ENCODE results near the gene NME3.

Gene NME3

GRCh38 chr16:1731603-1732002, 39.7 kb downstream of the NME3 start:
- no peak overlapping the region for H3K27ac ChIP-seq

GRCh38 chr16:1731073-1731472, 40.3 kb downstream of the NME3 start:
- Histone ChIP-seq H3K27me3 (ENCODE audit: control insufficient read depth, insufficient read depth, low read length) (no peaks in the 10 kb centered on the region), H3K4me2 (ENCODE audit: low read length) (no peak overlapping the region), H3K9me3 (ENCODE audit: control insufficient read depth, low read length) (no peaks in the 10 kb centered on the region), H3K36me3 (ENCODE audit: control insufficient read depth, insufficient read depth, low read length) (no peaks in the 10 kb centered on the region), H3K4me3 (ENCODE audit: low read depth, low read length) (no peak overlapping the region), H3K79me2 (peaks cover 55% of the 10 kb centered on the region), H3K27ac (no peak overlapping the region), H3K4me1 (no peaks in the 10 kb centered on the region), H2AFZ (no peak overlapping the region), H3K9ac (no peak overlapping the region)
- no peak for TF ChIP-seq CTCF (IDR thresholded peaks at IDR 0.05)

More at GRCh38 chr16:1731603-1732002, 39.7 kb downstream of the NME3 start:
- Histone ChIP-seq H3K79me2 (peaks cover 51% of the 10 kb centered on the region), H3K9me3 (ENCODE audit: control insufficient read depth, low read length) (no peaks in the 10 kb centered on the region), H3K4me2 (ENCODE audit: low read length) (no peak overlapping the region), H3K4me3 (ENCODE audit: low read depth, low read length) (no peak overlapping the region), H3K27me3 (ENCODE audit: control insufficient read depth, insufficient read depth, low read length) (no peaks in the 10 kb centered on the region), H3K4me1 (no peaks in the 10 kb centered on the region), H3K9ac (no peak overlapping the region), H3K36me3 (ENCODE audit: control insufficient read depth, insufficient read depth, low read length) (no peaks in the 10 kb centered on the region), H2AFZ (no peak overlapping the region)
- TF ChIP-seq CTCF (IDR thresholded peaks at IDR 0.05) = no peak

GRCh38 chr16:1729445-1729844, 41.9 kb downstream of the NME3 start:
- H3K4me2 ChIP-seq (ENCODE audit: low read length) = no peak overlapping the region
- no peaks in the 10 kb centered on the region for H3K36me3 ChIP-seq (ENCODE audit: control insufficient read depth, insufficient read depth, low read length)
- H3K27ac ChIP-seq = no peak overlapping the region
- no peaks in the 10 kb centered on the region for H3K4me1 ChIP-seq
- H3K9me3 ChIP-seq (ENCODE audit: control insufficient read depth, low read length) = no peaks in the 10 kb centered on the region
- no peaks in the 10 kb centered on the region for H3K27me3 ChIP-seq (ENCODE audit: control insufficient read depth, insufficient read depth, low read length)
- TF ChIP-seq CTCF (IDR thresholded peaks at IDR 0.05) = no peak
- H3K4me3 ChIP-seq (ENCODE audit: low read depth, low read length) = no peak overlapping the region
- H3K79me2 ChIP-seq = peaks cover 54% of the 10 kb centered on the region
- H3K9ac ChIP-seq = no peak overlapping the region
- no peak overlapping the region for H2AFZ ChIP-seq

GRCh38 chr16:1729026-1729425, 42.3 kb downstream of the NME3 start:
- Histone ChIP-seq H3K4me1 (no peaks in the 10 kb centered on the region), H3K9me3 (ENCODE audit: control insufficient read depth, low read length) (no peaks in the 10 kb centered on the region), H3K27me3 (ENCODE audit: control insufficient read depth, insufficient read depth, low read length) (no peaks in the 10 kb centered on the region), H3K9ac (no peak overlapping the region), H3K4me2 (ENCODE audit: low read length) (no peak overlapping the region), H3K36me3 (ENCODE audit: control insufficient read depth, insufficient read depth, low read length) (no peaks in the 10 kb centered on the region), H3K27ac (no peak overlapping the region), H3K4me3 (ENCODE audit: low read depth, low read length) (no peak overlapping the region), H2AFZ (no peak overlapping the region), H3K79me2 (peaks cover 54% of the 10 kb centered on the region)
- TF ChIP-seq CTCF (IDR thresholded peaks at IDR 0.05) = no peak
